ENCODE measurements around the gene TUT4. TPM values are rescaled to one million over a fixed set of nuclear protein-coding genes. Genes with fewer than 3 reads are reported as not detected.

The TUT4 gene
- total RNA-seq, 2 experiments from 2014 or later, result 70.8 to 72.4 TPM

- CTCF ChIA-PET (ENCODE audit: unreplicated experiment), result no interaction called here
- POLR2A ChIA-PET, result no interaction called here
- Histone ChIP-seq H3K79me2 (ENCODE audit: insufficient read depth, low read depth, low read length) (no peaks in the 10 kb centered on the region), H4K20me1 (ENCODE audit: insufficient read depth, low read length) (no peaks in the 10 kb centered on the region), H3K36me3 (ENCODE audit: insufficient read depth, low read length) (no peaks in the 10 kb centered on the region), H3K4me2 (ENCODE audit: low read length) (no peak overlapping the region), H3K27ac (ENCODE audit: low read depth, low read length, poor library complexity, severe bottlenecking) (no peak overlapping the region), H3K9me3 (ENCODE audit: low read length) (peaks cover 7% of the 10 kb centered on the region; the same call in 1 of the 2 replicates), H2AFZ (ENCODE audit: low read length) (no peak overlapping the region), H3K4me3 (ENCODE audit: low read depth, low read length, poor library complexity, severe bottlenecking) (no peak overlapping the region), H3K4me1 (ENCODE audit: insufficient read depth, low read length, poor library complexity, severe bottlenecking) (peaks cover 14% of the 10 kb centered on the region), H3K9me2 (ENCODE audit: insufficient read depth, low read length) (no peaks in the 10 kb centered on the region)
- BruUV-seq (replicated peaks), result no TSS peak
- TF ChIP-seq EZH2phosphoT487 (IDR thresholded peaks at IDR 0.05; ENCODE audit: borderline replicate concordance, low read depth, low read length) (no peak), CTCF (conservative IDR thresholded peaks at IDR 0.05; ENCODE audit: low read length) (no peak)
- intact Hi-C loops (cut with micrococcal nuclease; ENCODE audit: unreplicated experiment), result no loop called here
- peak; percentile 29 for DNase-seq (ENCODE audit: low spot score)
Observed at GRCh38 chr1:52571783-52572182, 18.9 kb upstream of the TUT4 start.

DNA sequence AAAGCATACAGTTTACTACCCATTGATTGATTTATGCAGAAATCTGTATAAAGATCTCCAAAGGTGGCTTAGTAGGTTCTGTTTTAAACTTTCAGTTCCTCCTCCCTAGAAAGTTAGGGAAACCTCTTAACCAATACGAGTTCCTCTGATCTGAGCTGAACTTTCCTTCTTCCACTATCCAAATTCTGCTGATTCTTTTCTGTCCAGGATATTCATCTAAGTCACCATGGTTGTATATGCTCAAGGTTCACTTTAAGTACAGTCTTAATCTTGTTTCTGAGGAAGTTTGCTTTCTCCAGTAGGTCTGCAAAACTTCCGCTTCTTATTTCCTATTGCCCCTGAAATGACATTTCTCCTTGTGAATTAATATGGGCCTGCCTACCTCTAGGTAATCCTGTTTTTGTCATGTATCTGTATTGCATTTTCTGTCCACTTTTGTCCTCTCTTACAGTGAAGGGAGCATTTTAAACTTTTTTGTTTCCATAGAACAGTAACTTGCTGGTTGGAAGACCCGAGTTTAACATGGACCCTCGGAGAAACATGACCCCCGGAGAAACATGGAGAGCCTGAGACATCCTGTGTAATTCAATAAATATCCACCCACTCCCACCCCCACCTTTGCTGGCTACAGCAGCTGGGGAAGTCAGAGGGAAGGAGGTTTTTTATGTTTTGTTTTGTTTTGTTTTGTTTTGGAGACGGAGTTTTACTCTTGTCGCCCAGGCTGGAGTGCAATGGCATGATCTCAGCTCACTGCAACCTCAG is 16.7 kb upstream of the TUT4 start:
- no peak for TF ChIP-seq CTCF (conservative IDR thresholded peaks at IDR 0.05; ENCODE audit: low read length)
- no peak for TF ChIP-seq EZH2phosphoT487 (IDR thresholded peaks at IDR 0.05; ENCODE audit: borderline replicate concordance, low read depth, low read length)
- BruUV-seq (replicated peaks), result no TSS peak

GRCh38 chr1:52567943-52568342 is 15.1 kb upstream of the TUT4 start:
- H3K4me2 ChIP-seq (ENCODE audit: low read length), result no peak overlapping the region
- no TSS peak for BruUV-seq (replicated peaks)
- no peaks in the 10 kb centered on the region for H3K79me2 ChIP-seq (ENCODE audit: insufficient read depth, low read depth, low read length)
- H3K9me3 ChIP-seq (ENCODE audit: low read length), result peaks cover 7% of the 10 kb centered on the region; the same call in 1 of the 2 replicates
- DNase-seq (ENCODE audit: low spot score), result no peak
- no peaks in the 10 kb centered on the region for H4K20me1 ChIP-seq (ENCODE audit: insufficient read depth, low read length)
- peaks cover 14% of the 10 kb centered on the region for H3K4me1 ChIP-seq (ENCODE audit: insufficient read depth, low read length, poor library complexity, severe bottlenecking)
- H3K9me2 ChIP-seq (ENCODE audit: insufficient read depth, low read length), result no peaks in the 10 kb centered on the region
- H2AFZ ChIP-seq (ENCODE audit: low read length), result no peak overlapping the region
- ChIA-PET CTCF (ENCODE audit: unreplicated experiment) (no interaction called here), POLR2A (interaction anchor here (0.6 to 1.9 kb wide), 3 partner anchors 15 to 54 kb away, joined by 3 to 10 read pairs (median 7); partner anchors contain the start of gene TUT4)
- intact Hi-C loops (cut with micrococcal nuclease; ENCODE audit: unreplicated experiment), result no loop called here
- no peak overlapping the region for H3K4me3 ChIP-seq (ENCODE audit: low read depth, low read length, poor library complexity, severe bottlenecking)
- H3K36me3 ChIP-seq (ENCODE audit: insufficient read depth, low read length), result no peaks in the 10 kb centered on the region
- no peak overlapping the region for H3K27ac ChIP-seq (ENCODE audit: low read depth, low read length, poor library complexity, severe bottlenecking)
- no peak; the same call in 1 of the 2 replicates for TF ChIP-seq CTCF (conservative IDR thresholded peaks at IDR 0.05; ENCODE audit: low read length)
- TF ChIP-seq EZH2phosphoT487 (IDR thresholded peaks at IDR 0.05; ENCODE audit: borderline replicate concordance, low read depth, low read length), result no peak

More for the DNA sequence above, 16.7 kb upstream of the TUT4 start:
- ChIA-PET CTCF (ENCODE audit: unreplicated experiment) (no interaction called here), POLR2A (interaction anchor here (0.7 to 1.4 kb wide), 3 partner anchors 17 to 798 kb away, joined by 3 to 4 read pairs (median 3); partner anchors contain the start of gene TUT4)
- Histone ChIP-seq H3K36me3 (ENCODE audit: insufficient read depth, low read length) (no peaks in the 10 kb centered on the region), H3K9me3 (ENCODE audit: low read length) (peaks cover 7% of the 10 kb centered on the region; the same call in 1 of the 2 replicates), H3K4me1 (ENCODE audit: insufficient read depth, low read length, poor library complexity, severe bottlenecking) (peaks cover 14% of the 10 kb centered on the region), H2AFZ (ENCODE audit: low read length) (no peak overlapping the region), H3K4me2 (ENCODE audit: low read length) (peak overlapping the region; percentile 3; the same call in 1 of the 2 replicates), H4K20me1 (ENCODE audit: insufficient read depth, low read length) (no peaks in the 10 kb centered on the region), H3K79me2 (ENCODE audit: insufficient read depth, low read depth, low read length) (no peaks in the 10 kb centered on the region), H3K27ac (ENCODE audit: low read depth, low read length, poor library complexity, severe bottlenecking) (no peak overlapping the region), H3K9me2 (ENCODE audit: insufficient read depth, low read length) (no peaks in the 10 kb centered on the region), H3K4me3 (ENCODE audit: low read depth, low read length, poor library complexity, severe bottlenecking) (no peak overlapping the region)
- intact Hi-C loops (cut with micrococcal nuclease; ENCODE audit: unreplicated experiment), result no loop called here
- no peak for DNase-seq (ENCODE audit: low spot score)
